ENCODE results near the gene SLC39A7. TPM values are rescaled to one million over a fixed set of nuclear protein-coding genes. Genes with fewer than 3 reads are reported as not detected.

SLC39A7 gene
- total RNA-seq, 1 donor from 2014 or later = 94.1 TPM

- H3K4me3 ChIP-seq (ENCODE audit: low read depth, low read length) = no peak overlapping the region
- no peak for DNase-seq (ENCODE audit: low read depth)
- TF ChIP-seq CTCF (IDR thresholded peaks at IDR 0.05; ENCODE audit: insufficient read depth, low read length, poor library complexity, severe bottlenecking) = no peak
- H3K36me3 ChIP-seq (ENCODE audit: control insufficient read depth, insufficient read depth, low read length) = no peaks in the 10 kb centered on the region
- H3K27me3 ChIP-seq (ENCODE audit: control insufficient read depth, insufficient read depth, low read length) = peaks cover 12% of the 10 kb centered on the region
Observed at GRCh38 chr6:33176906-33177305, 23.8 kb upstream of the SLC39A7 start.

- H3K4me3 ChIP-seq (ENCODE audit: low read depth, low read length) = no peak overlapping the region
- no peak for TF ChIP-seq CTCF (IDR thresholded peaks at IDR 0.05; ENCODE audit: insufficient read depth, low read length, poor library complexity, severe bottlenecking)
- H3K27me3 ChIP-seq (ENCODE audit: control insufficient read depth, insufficient read depth, low read length) = peaks cover 12% of the 10 kb centered on the region
- no peaks in the 10 kb centered on the region for H3K36me3 ChIP-seq (ENCODE audit: control insufficient read depth, insufficient read depth, low read length)
- no peak for DNase-seq (ENCODE audit: low read depth)
Observed at GRCh38 chr6:33177552-33178446, 22.9 kb upstream of the SLC39A7 start.

- H3K36me3 ChIP-seq (ENCODE audit: control insufficient read depth, insufficient read depth, low read length) = no peaks in the 10 kb centered on the region
- no peak for TF ChIP-seq CTCF (IDR thresholded peaks at IDR 0.05; ENCODE audit: insufficient read depth, low read length, poor library complexity, severe bottlenecking)
- H3K27me3 ChIP-seq (ENCODE audit: control insufficient read depth, insufficient read depth, low read length) = peaks cover 6% of the 10 kb centered on the region
- no peak overlapping the region for H3K4me3 ChIP-seq (ENCODE audit: low read depth, low read length)
- DNase-seq (ENCODE audit: low read depth) = no peak
Observed at GRCh38 chr6:33178755-33179475, 21.8 kb upstream of the SLC39A7 start.

- no peak for TF ChIP-seq CTCF (IDR thresholded peaks at IDR 0.05; ENCODE audit: insufficient read depth, low read length, poor library complexity, severe bottlenecking)
- Histone ChIP-seq H3K36me3 (ENCODE audit: control insufficient read depth, insufficient read depth, low read length) (no peaks in the 10 kb centered on the region), H3K4me3 (ENCODE audit: low read depth, low read length) (no peak overlapping the region), H3K27me3 (ENCODE audit: control insufficient read depth, insufficient read depth, low read length) (peaks cover 4% of the 10 kb centered on the region)
- no peak for DNase-seq (ENCODE audit: low read depth)
Observed at GRCh38 chr6:33181141-33181540, 19.5 kb upstream of the SLC39A7 start.

- no peaks in the 10 kb centered on the region for H3K36me3 ChIP-seq (ENCODE audit: control insufficient read depth, insufficient read depth, low read length)
- TF ChIP-seq CTCF (IDR thresholded peaks at IDR 0.05; ENCODE audit: insufficient read depth, low read length, poor library complexity, severe bottlenecking) = no peak
Observed at GRCh38 chr6:33183071-33183683, 17.5 kb upstream of the SLC39A7 start.

More at GRCh38 chr6:33183071-33183683, 17.5 kb upstream of the SLC39A7 start:
- Histone ChIP-seq H3K27me3 (ENCODE audit: control insufficient read depth, insufficient read depth, low read length) (peaks cover 9% of the 10 kb centered on the region), H3K4me3 (ENCODE audit: low read depth, low read length) (no peak overlapping the region)
- no peak for DNase-seq (ENCODE audit: low read depth)

Data from kidney epithelial cell (primary cell).